Measurements from ENCODE around the gene MATK. TPM values are rescaled to one million over a fixed set of nuclear protein-coding genes. Genes with fewer than 3 reads are reported as not detected.
"Not testable (repeated sequence)": the region's sequence is repeated elsewhere in the genome, so short reads cannot be mapped to it uniquely, and the experiment has no call there.

The MATK gene
- total and polyA plus RNA-seq, 2 donors from 2014 or later = 2.7 to 4.2 TPM

DNA sequence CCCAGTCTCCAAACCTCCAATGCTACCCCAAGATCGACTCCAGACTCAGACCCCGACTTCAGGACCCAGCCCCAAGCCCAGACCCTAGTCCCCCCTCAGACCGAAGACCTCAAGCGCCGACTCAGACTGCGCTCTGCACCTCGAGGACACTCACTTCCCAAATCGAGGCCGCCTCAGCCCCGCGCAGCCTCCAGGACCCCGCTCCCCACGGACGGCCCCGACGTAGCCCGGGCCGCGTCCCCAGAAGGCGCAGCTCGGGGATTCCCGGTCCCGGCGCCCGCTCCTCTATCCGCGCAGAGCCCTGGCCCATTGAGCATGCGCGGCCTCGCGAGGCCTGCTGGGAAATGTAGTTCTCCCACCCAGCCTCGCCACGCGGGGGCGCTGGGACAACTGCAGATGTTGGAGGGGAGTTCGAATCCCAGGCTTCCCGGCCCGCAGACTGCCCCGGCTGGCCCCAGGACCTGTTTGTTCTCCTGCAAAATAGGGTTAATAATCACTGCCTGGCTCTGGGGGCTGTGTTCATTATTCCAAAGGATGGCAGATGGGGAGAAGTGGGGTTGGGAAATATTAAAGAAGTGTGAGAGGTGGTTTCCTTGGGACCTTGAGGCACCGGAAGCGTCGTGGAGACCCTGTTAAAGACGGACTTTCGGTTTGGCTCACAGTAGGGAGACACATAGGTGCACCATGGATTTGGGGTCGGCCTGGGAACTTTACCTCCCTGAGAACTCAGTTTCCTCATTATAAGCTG lies 24.6 kb downstream of the MATK start, which contains the start of gene APBA3:
TSS of gene APBA3 (minus strand) at position 311 of the 748 bp plus-strand sequence. CDS start 1,428 bp downstream, outside the sequence.
- Histone ChIP-seq H3K4me3 (ENCODE audit: low read length in 3 of 3) (peak within 1 kb of the TSS; percentile 92 to 96 (median 93)), H3K9me3 (ENCODE audit: control insufficient read depth in 2 of 3, insufficient read depth in 1 of 3, low read length in 3 of 3) (no peaks in the 10 kb centered on the region), H3K27ac (ENCODE audit: low read depth in 2 of 2, low read length in 2 of 2) (peak within 1 kb of the TSS; percentile 99), H3K9ac (ENCODE audit: low read length in 3 of 3) (peak within 1 kb of the TSS; percentile 79 to 98 (median 94)), H3K36me3 (ENCODE audit: control insufficient read depth in 2 of 3, insufficient read depth in 3 of 3, low read length in 3 of 3) (peaks cover 0 to 12% (median 0%) of the 10 kb centered on the region in 3 donors), H3K4me1 (ENCODE audit: control insufficient read depth in 2 of 3, insufficient read depth in 2 of 3, low read depth in 1 of 3, low read length in 3 of 3) (peaks cover 0 to 18% (median 3%) of the 10 kb centered on the region in 3 donors), H3K27me3 (ENCODE audit: control insufficient read depth, insufficient read depth, low read length) (no peaks in the 10 kb centered on the region)
- FAIRE-seq = no peak
- intact Hi-C loops (cut with DNase I) = no loop called here
- DNase-seq = peak; percentile 92 to 97 (median 95)
- TF ChIP-seq, protein P1, sequence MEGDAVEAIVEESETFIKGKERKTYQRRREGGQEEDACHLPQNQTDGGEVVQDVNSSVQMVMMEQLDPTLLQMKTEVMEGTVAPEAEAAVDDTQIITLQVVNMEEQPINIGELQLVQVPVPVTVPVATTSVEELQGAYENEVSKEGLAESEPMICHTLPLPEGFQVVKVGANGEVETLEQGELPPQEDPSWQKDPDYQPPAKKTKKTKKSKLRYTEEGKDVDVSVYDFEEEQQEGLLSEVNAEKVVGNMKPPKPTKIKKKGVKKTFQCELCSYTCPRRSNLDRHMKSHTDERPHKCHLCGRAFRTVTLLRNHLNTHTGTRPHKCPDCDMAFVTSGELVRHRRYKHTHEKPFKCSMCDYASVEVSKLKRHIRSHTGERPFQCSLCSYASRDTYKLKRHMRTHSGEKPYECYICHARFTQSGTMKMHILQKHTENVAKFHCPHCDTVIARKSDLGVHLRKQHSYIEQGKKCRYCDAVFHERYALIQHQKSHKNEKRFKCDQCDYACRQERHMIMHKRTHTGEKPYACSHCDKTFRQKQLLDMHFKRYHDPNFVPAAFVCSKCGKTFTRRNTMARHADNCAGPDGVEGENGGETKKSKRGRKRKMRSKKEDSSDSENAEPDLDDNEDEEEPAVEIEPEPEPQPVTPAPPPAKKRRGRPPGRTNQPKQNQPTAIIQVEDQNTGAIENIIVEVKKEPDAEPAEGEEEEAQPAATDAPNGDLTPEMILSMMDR (IDR thresholded peaks at IDR 0.05; ENCODE audit: borderline replicate concordance, extremely low read depth, insufficient read depth) = peak; percentile 76

DNA sequence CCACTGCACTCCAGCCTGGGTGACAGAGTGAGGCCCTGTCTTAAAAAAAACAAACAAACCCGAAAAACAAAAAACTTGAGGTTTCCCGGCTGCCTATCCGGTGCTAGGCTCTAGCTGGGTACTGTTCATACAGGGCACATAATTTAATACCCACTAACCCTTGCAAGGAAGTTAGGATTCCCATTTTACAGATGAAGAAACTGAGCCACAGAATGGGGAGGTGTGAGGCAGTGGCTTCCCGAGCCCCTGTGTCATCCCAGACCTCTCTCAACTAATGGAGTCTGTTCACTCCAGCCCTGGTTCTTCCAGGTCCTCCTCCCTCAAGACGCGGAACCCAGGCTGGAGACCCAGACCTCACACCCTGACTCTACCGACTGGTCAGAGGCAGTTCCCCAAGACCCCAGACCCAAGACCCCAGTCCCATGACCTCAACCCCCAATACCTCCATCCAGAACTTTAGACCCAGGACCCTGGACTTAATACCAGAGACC lies 25.3 kb downstream of the MATK start:
- TF ChIP-seq, protein P1 (IDR thresholded peaks at IDR 0.05; ENCODE audit: borderline replicate concordance, extremely low read depth, insufficient read depth) = no peak
- DNase-seq = peak in 1 of 5 donors; percentile 21
- FAIRE-seq = no peak
- intact Hi-C loops (cut with DNase I) = no loop called here
- Histone ChIP-seq H3K36me3 (ENCODE audit: control insufficient read depth in 2 of 3, insufficient read depth in 3 of 3, low read length in 3 of 3) (peaks cover 0 to 8% (median 0%) of the 10 kb centered on the region in 3 donors), H3K9ac (ENCODE audit: low read length in 3 of 3) (peak overlapping the region; percentile 58 to 98 (median 94)), H3K4me1 (ENCODE audit: control insufficient read depth in 2 of 3, insufficient read depth in 2 of 3, low read depth in 1 of 3, low read length in 3 of 3) (peaks cover 0 to 18% (median 3%) of the 10 kb centered on the region in 3 donors), H3K27me3 (ENCODE audit: control insufficient read depth, insufficient read depth, low read length) (no peaks in the 10 kb centered on the region), H3K9me3 (ENCODE audit: control insufficient read depth in 2 of 3, insufficient read depth in 1 of 3, low read length in 3 of 3) (no peaks in the 10 kb centered on the region), H3K27ac (ENCODE audit: low read depth in 2 of 2, low read length in 2 of 2) (peak overlapping the region in 1 of 2 donors; percentile 72), H3K4me3 (ENCODE audit: low read length in 3 of 3) (peak overlapping the region; percentile 75 to 95 (median 93))

DNA sequence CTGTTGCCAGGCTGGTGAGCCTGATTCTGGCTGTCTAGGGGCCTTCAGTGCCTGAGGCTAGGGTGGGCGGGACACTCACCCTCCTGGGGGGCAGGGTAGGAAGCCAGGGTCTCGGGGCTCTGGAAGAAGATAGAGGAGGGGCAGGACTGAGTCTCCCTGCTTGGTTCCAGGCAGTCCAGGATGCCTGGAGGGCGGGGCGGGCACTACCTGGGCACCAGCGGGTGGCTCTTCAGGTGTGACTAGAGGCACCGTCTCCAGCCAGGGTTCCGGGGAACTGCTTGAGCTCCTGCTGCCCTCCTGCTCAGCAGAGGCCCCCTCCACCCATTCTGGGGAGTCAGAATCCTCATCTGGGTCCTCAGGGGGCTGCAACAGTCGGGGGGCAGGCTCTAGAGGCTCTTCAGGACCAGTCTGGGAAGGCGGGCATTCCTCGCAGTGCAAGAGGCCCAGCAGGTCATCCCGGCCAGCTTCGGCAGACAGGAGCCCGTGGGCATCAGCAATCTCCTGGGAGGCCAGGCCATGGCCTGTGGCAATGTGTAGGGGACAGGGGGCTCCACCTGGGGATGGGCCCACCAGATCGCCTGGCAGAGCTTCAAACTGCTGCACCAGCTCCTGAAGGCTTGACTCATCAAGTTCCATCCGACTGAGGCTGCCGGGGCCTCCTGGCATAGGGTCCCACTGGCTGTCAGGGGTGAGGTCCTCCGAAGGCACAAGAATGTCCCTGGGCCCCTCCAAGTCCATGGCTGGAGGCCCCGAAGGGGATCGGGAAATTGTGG lies 26.5 kb downstream of the MATK start:
- no peak overlapping the region for H3K4me3 ChIP-seq (ENCODE audit: low read length in 3 of 3)
- H3K36me3 ChIP-seq (ENCODE audit: control insufficient read depth in 2 of 3, insufficient read depth in 3 of 3, low read length in 3 of 3) = peaks cover 0 to 4% (median 0%) of the 10 kb centered on the region in 3 donors
- no peak overlapping the region for H3K27ac ChIP-seq (ENCODE audit: low read depth in 2 of 2, low read length in 2 of 2)
- intact Hi-C loops (cut with DNase I) = no loop called here
- H3K9ac ChIP-seq (ENCODE audit: low read length in 3 of 3) = no peak overlapping the region
- no peaks in the 10 kb centered on the region for H3K9me3 ChIP-seq (ENCODE audit: control insufficient read depth in 2 of 3, insufficient read depth in 1 of 3, low read length in 3 of 3)
- peaks cover 0 to 18% (median 3%) of the 10 kb centered on the region in 3 donors for H3K4me1 ChIP-seq (ENCODE audit: control insufficient read depth in 2 of 3, insufficient read depth in 2 of 3, low read depth in 1 of 3, low read length in 3 of 3)
- TF ChIP-seq, protein P1 (IDR thresholded peaks at IDR 0.05; ENCODE audit: borderline replicate concordance, extremely low read depth, insufficient read depth) = no peak
- DNase-seq (peak in 1 of 5 donors; percentile 74), FAIRE-seq (no peak)
- no peaks in the 10 kb centered on the region for H3K27me3 ChIP-seq (ENCODE audit: control insufficient read depth, insufficient read depth, low read length)

DNA sequence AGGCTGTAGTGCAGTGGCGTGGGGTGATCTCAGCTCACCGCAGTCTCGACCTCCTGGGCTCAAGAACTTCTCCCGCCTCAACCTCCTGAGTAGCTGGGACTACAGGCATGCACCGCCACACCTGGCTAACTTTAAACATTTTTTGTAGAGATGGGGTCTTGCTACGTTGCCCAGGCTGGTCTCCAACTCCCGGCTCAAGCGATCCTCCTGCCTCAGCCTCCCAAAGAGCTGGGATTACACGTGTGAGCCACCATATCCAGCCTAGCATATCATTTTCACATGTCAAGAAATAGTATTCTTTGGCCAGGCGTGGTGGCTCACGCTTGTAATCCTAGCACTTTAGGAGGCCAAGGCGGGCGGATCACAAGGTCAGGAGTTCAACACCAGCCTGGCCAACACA lies 27.9 kb downstream of the MATK start:
- intact Hi-C loops (cut with DNase I) = not testable (repeated sequence)

DNA sequence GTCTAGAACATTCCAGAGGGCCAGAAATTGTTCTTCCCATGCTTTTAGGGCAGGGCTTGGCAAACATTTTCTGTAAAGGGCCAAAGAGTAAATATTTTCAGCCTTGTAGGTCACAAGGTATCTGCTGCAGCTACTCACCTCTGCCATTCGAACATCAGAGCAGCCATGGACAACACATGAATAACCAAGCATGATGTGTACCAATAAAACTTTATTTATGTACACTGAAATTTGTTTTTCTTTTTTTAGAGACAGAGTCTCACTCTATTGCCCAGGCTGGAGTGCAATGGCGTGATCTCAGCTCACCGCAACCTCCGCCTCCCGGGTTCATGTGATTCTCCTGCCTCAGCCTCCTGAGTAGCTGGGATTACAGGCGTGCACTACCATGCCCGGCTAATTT lies 28.5 kb downstream of the MATK start:
- H3K9me3 ChIP-seq (ENCODE audit: control insufficient read depth in 2 of 3, insufficient read depth in 1 of 3, low read length in 3 of 3); H3K27ac ChIP-seq (ENCODE audit: low read depth in 2 of 2, low read length in 2 of 2); H3K9ac ChIP-seq (ENCODE audit: low read length in 3 of 3); FAIRE-seq; intact Hi-C loops (cut with DNase I); H3K36me3 ChIP-seq (ENCODE audit: control insufficient read depth in 2 of 3, insufficient read depth in 3 of 3, low read length in 3 of 3); H3K4me3 ChIP-seq (ENCODE audit: low read length in 3 of 3); H3K27me3 ChIP-seq (ENCODE audit: control insufficient read depth, insufficient read depth, low read length); DNase-seq: not testable (repeated sequence)
- peaks cover 0 to 13% (median 3%) of the 10 kb centered on the region in 3 donors for H3K4me1 ChIP-seq (ENCODE audit: control insufficient read depth in 2 of 3, insufficient read depth in 2 of 3, low read depth in 1 of 3, low read length in 3 of 3)

More for the DNA sequence above, 27.9 kb downstream of the MATK start:
- not testable (repeated sequence) for H3K27me3 ChIP-seq (ENCODE audit: control insufficient read depth, insufficient read depth, low read length); H3K9me3 ChIP-seq (ENCODE audit: control insufficient read depth in 2 of 3, insufficient read depth in 1 of 3, low read length in 3 of 3); H3K27ac ChIP-seq (ENCODE audit: low read depth in 2 of 2, low read length in 2 of 2); H3K4me3 ChIP-seq (ENCODE audit: low read length in 3 of 3); DNase-seq; H3K36me3 ChIP-seq (ENCODE audit: control insufficient read depth in 2 of 3, insufficient read depth in 3 of 3, low read length in 3 of 3); FAIRE-seq; H3K9ac ChIP-seq (ENCODE audit: low read length in 3 of 3)
- H3K4me1 ChIP-seq (ENCODE audit: control insufficient read depth in 2 of 3, insufficient read depth in 2 of 3, low read depth in 1 of 3, low read length in 3 of 3) = peaks cover 0 to 17% (median 3%) of the 10 kb centered on the region in 3 donors
